K562 (cell line): Measurements from ENCODE around the gene ESR2. TPM values are rescaled to one million over a fixed set of nuclear protein-coding genes. Genes with fewer than 3 reads are reported as not detected.

Experiments
- ATAC-seq: fragments of 200-7000 bp; cut with Tn5 transposase; 3 replicates; pipeline ENCODE4 v1.9.1; 2020; ENCODE audit warnings: moderate library complexity
- BruUV-seq: library from RNA; stranded (reverse); fragments of 400-500 nt; replicated peaks from 2 replicates; lab custom pipeline; 2021; lab: Mats Ljungman, UMichigan
- CTCF ChIA-PET: fragments of 300-600 bp; formaldehyde crosslinking; extraction: SDS; loops from one replicate; lab custom pipeline; 2021; ENCODE audit warnings: low intra/inter-chr PET ratio; lab: Yijun Ruan, JAX
- POLR2A ChIA-PET: fragments of 300-600, 350-650 bp; sonication (Branson Sonifier 250); formaldehyde crosslinking; extraction: SDS; loops from one replicate; lab custom pipeline; 2021; ENCODE audit warnings: antibody characterized with exemption, inconsistent platforms; lab: Yijun Ruan, JAX
- DNase-seq, 4 experiments: peaks; one replicate each; pipeline versions ENCODE4 v3.0.0 to v3.0.0-alpha.2; 2011 to 2018; ENCODE audit warnings: low spot score in 3 of 4, mixed read lengths in 3 of 4; ENCODE audit errors: extremely low read depth in 1 of 4
- FAIRE-seq: peaks from 2 replicates; lab custom pipeline; 2011; peaks lifted over from hg19 to GRCh38; lab: Jason Lieb, UNC
- H2AFZ ChIP-seq: 2 replicates; pipeline ENCODE4 v1.6.0; 2011; ENCODE audit warnings: low read depth, low read length, control low read depth, inconsistent platforms
- H3K27ac ChIP-seq: fragments of 200-600 bp; 3 replicates; pipeline ENCODE4 v1.8.0; 2011; ENCODE audit warnings: low read depth, mild to moderate bottlenecking, control low read depth, inconsistent platforms, low read length, moderate library complexity, mixed read lengths; ENCODE audit errors: extremely low read depth
- H3K27me3 ChIP-seq, 2 experiments: fragments of 300-600 bp in 1 of 2; 2 replicates in 1 of 2; 3 replicates in 1 of 2; pipeline versions ENCODE4 v1.6.0 to v1.8.0; 2011; ENCODE audit warnings: inconsistent platforms in 2 of 2, low read length in 2 of 2, mild to moderate bottlenecking in 1 of 2, mixed read lengths in 1 of 2, moderate library complexity in 1 of 2; ENCODE audit not compliant: control insufficient read depth in 2 of 2, insufficient read depth in 2 of 2
- H3K36me3 ChIP-seq: fragments of 300-600 bp; 3 replicates; pipeline ENCODE4 v1.8.0; 2011; ENCODE audit warnings: mild to moderate bottlenecking, low read length, inconsistent platforms; ENCODE audit not compliant: control insufficient read depth, insufficient read depth
- H3K4me1 ChIP-seq, 2 experiments: fragments of 200-600 bp in 1 of 2; replicated peaks in 1 of 2; 2 replicates in 1 of 2; 3 replicates in 1 of 2; pipeline versions ENCODE4 v1.5.1 to v1.8.0; 2011; ENCODE audit warnings: inconsistent platforms in 2 of 2, low read length in 2 of 2, mild to moderate bottlenecking in 1 of 2, mixed read lengths in 1 of 2, moderate library complexity in 1 of 2; ENCODE audit not compliant: control insufficient read depth in 2 of 2, insufficient read depth in 2 of 2
- H3K4me2 ChIP-seq: 2 replicates; pipeline ENCODE4 v1.6.1; 2011; ENCODE audit warnings: low read length, control low read depth, inconsistent platforms, mixed read lengths; ENCODE audit not compliant: insufficient read depth
- H3K4me3 ChIP-seq: fragments of 200-600 bp; sonication (generic), shearing (Covaris generic); 2 replicates; pipeline ENCODE4 v1.5.1; 2016; ENCODE audit warnings: control low read depth, inconsistent platforms
- H3K79me2 ChIP-seq: fragments of 200-600 bp; 3 replicates; pipeline ENCODE4 v1.8.0; 2011; ENCODE audit warnings: low read length, inconsistent platforms; ENCODE audit not compliant: control insufficient read depth, insufficient read depth
- H3K9ac ChIP-seq, 2 experiments: 2 replicates each; pipeline versions ENCODE4 v1.6.0 to v1.6.1; 2011; ENCODE audit warnings: low read depth in 2 of 2, low read length in 2 of 2, control low read depth in 1 of 2, inconsistent platforms in 1 of 2, mild to moderate bottlenecking in 1 of 2, mixed read lengths in 1 of 2; ENCODE audit not compliant: insufficient read depth in 1 of 2
- H3K9me1 ChIP-seq: one replicate; pipeline ENCODE4 v1.6.0; 2011; ENCODE audit warnings: inconsistent platforms, mild to moderate bottlenecking, low read length, moderate library complexity; ENCODE audit not compliant: control insufficient read depth, insufficient read depth
- H3K9me3 ChIP-seq: replicated peaks from 2 replicates; pipeline ENCODE4 v1.5.1; 2011; ENCODE audit warnings: low read depth, low read length, inconsistent platforms; ENCODE audit not compliant: control insufficient read depth, insufficient read depth
- H4K20me1 ChIP-seq: replicated peaks from 2 replicates; pipeline ENCODE4 v1.6.1; 2011; ENCODE audit warnings: low read length, inconsistent platforms, mixed read lengths; ENCODE audit not compliant: control insufficient read depth, insufficient read depth
- ADNP ChIP-seq: fragments of 200-800 bp; sonication (Bioruptor generic); IDR thresholded peaks from 2 replicates; pipeline ENCODE4 v1.6.1; 2016; ENCODE audit warnings: missing genetic modification characterization, missing compliant biosample characterization
- ARID4B ChIP-seq: sonication (generic); formaldehyde crosslinking; IDR thresholded peaks from 2 replicates; pipeline ENCODE4 v1.8.0; 2022; ENCODE audit warnings: mild to moderate bottlenecking, missing genetic modification reagents
- ATF3 ChIP-seq, 2 experiments: fragments of 450-650 bp in 1 of 2; sonication (generic) in 1 of 2; formaldehyde crosslinking in 1 of 2; IDR thresholded peaks in 1 of 2; conservative IDR thresholded peaks in 1 of 2; 2 replicates each; pipeline versions ENCODE4 v1.6.1 to v1.8.1; 2016 to 2023; ENCODE audit warnings: mild to moderate bottlenecking in 2 of 2, moderate library complexity in 2 of 2, inconsistent platforms in 1 of 2, missing genetic modification reagents in 1 of 2
- BCOR ChIP-seq: fragments of 450-650 bp; IDR thresholded peaks from 2 replicates; pipeline ENCODE4 v1.6.1; 2016
- CBX3 ChIP-seq, 2 experiments: IDR thresholded peaks; 1 replicate in 1 of 2; 2 replicates in 1 of 2; pipeline ENCODE4 v1.6.1; 2012; ENCODE audit warnings: inconsistent platforms in 2 of 2, low read length in 2 of 2, borderline replicate concordance in 1 of 2, control low read depth in 1 of 2
- ESRRA ChIP-seq: fragments of 450-650 bp; IDR thresholded peaks from 2 replicates; pipeline ENCODE4 v1.6.1; 2014; ENCODE audit warnings: low read depth, mild to moderate bottlenecking, moderate library complexity, borderline replicate concordance
- KDM1A ChIP-seq, 2 experiments: fragments of 450-650 bp; IDR thresholded peaks; 2 replicates each; pipeline ENCODE4 v1.6.1; 2016; ENCODE audit warnings: mild to moderate bottlenecking in 2 of 2
- MAFG ChIP-seq: fragments of 450-650 bp; conservative IDR thresholded peaks from 2 replicates; pipeline ENCODE4 v1.6.1; 2016; ENCODE audit warnings: missing genetic modification characterization, missing compliant biosample characterization
- NFIC ChIP-seq: fragments of 450-650 bp; IDR thresholded peaks from 2 replicates; pipeline ENCODE4 v1.6.1; 2017; ENCODE audit warnings: mild to moderate bottlenecking, inconsistent platforms
- RBM25 ChIP-seq: fragments of 200-400 bp; formaldehyde crosslinking; IDR thresholded peaks from 2 replicates; pipeline ENCODE4 v1.6.1; 2018; ENCODE audit warnings: low read length, low read depth, moderate library complexity; ENCODE audit not compliant: severe bottlenecking
- RBM39 ChIP-seq: fragments of 200-400 bp; formaldehyde crosslinking; optimal IDR thresholded peaks from 2 replicates; pipeline ENCODE3; 2018; ENCODE audit warnings: low read depth, low read length
- RCOR1 ChIP-seq, 2 experiments: IDR thresholded peaks; 2 replicates each; pipeline ENCODE4 v1.6.1; 2012; ENCODE audit warnings: low read depth in 2 of 2, low read length in 2 of 2, borderline replicate concordance in 1 of 2, improper control_type of control experiment in 1 of 2
- RFX5 ChIP-seq: IDR thresholded peaks from 2 replicates; pipeline ENCODE4 v1.6.1; 2011; ENCODE audit warnings: low read depth, mild to moderate bottlenecking, improper control_type of control experiment, low read length
- SMARCA5 ChIP-seq: fragments of 450-650 bp; IDR thresholded peaks from 2 replicates; pipeline ENCODE4 v1.6.1; 2016
- ZNF764 ChIP-seq: fragments of 250-450 bp; sonication (Bioruptor Pico); IDR thresholded peaks from 2 replicates; pipeline ENCODE4 v1.4.0; 2020; ENCODE audit warnings: low read depth, mild to moderate bottlenecking, moderate library complexity
- WGBS: fragments of 100-300 bp; shearing (Covaris generic); methylation state at CpG from one replicate; pipeline ENCODE4 v1.1.6; 2016; ENCODE audit warnings: low coverage, mixed read lengths; ENCODE audit not compliant: insufficient coverage; ENCODE audit errors: missing lambda C conversion rate; 5-methylcytosine and 5-hydroxymethylcytosine counted together
- in situ Hi-C: fragments of 300-500 bp; cut with MboI; formaldehyde crosslinking; loops from 4 replicates; pipeline ENCODE4 v1.15.0; 2018; ENCODE audit warnings: inconsistent platforms, mixed read lengths
- intact Hi-C: fragments of 100-400 bp; cut with micrococcal nuclease; formaldehyde crosslinking; loops from 2 replicates; pipeline ENCODE4 v1.14.2; 2022
- polyA plus RNA-seq, 8 experiments: library from polyadenylated mRNA; depleted of rRNA in 4 of 8; stranded (reverse) in 5 of 8; unstranded in 3 of 8; fragments of >200 nt; fragmentation: Nextera tagmentation in 2 of 8; fragmentation: Illumina TruSeq in 1 of 8; extraction: Ambion mirVana in 2 of 8; extraction: Trizol in 1 of 8; gene quantifications; 2 replicates each; pipeline versions ENCODE4 v1.2.1 to v1.2.3, GENCODE V29; 2011 to 2014; ENCODE audit warnings: inconsistent platforms in 1 of 8, missing spikeins in 1 of 8
- total RNA-seq, 7 experiments: library from RNA; depleted of rRNA in 6 of 7; stranded (reverse); fragments of >200 nt in 6 of 7; fragmentation: Illumina TruSeq in 2 of 7; extraction: Trizol in 2 of 7; gene quantifications; 2 replicates each; pipeline versions ENCODE4 v1.2.1 to v1.2.3, GENCODE V29; 2011 to 2021; ENCODE audit warnings: low replicate concordance in 1 of 7

Gene ESR2
- total and polyA plus RNA-seq, 9 of the 15 experiments (the other 6 are each of a cell fraction or from before 2014, with no cell fraction given) = 0.07 to 3.8 (median 2.0) TPM

- Histone ChIP-seq H3K9ac (no peak overlapping the region), H2AFZ (no peak overlapping the region), H3K27me3 (no peaks in the 10 kb centered on the region), H3K79me2 (no peaks in the 10 kb centered on the region), H3K9me1 (no peaks in the 10 kb centered on the region), H4K20me1 (no peaks in the 10 kb centered on the region), H3K9me3 (no peaks in the 10 kb centered on the region)
- ATAC-seq = no peak
- intact Hi-C loops = no loop called here
- DNase-seq = no peak
- CTCF ChIA-PET = interaction anchor here (0.5 kb wide), 1 partner anchor 31 kb away, joined by 4 read pairs; no protein-coding TSS in a partner anchor
- 0 out of 2 replicates have a peak, but pooled peaks have one; percentile 5 for TF ChIP-seq MAFG (tag)
- TF ChIP-seq ARID4B = no peak
- peak; percentile 93 for TF ChIP-seq BCOR
- TF ChIP-seq ADNP (tag) = peak; percentile 85
- 0 out of 3 replicates have a peak, but pooled peaks of 1 of the 2 experiments have one; percentile 21 for TF ChIP-seq CBX3 (IDR thresholded peaks at IDR 0.05; ENCODE audit: borderline replicate concordance in 1 of 2, low read length in 2 of 2)
- peak; percentile 40; the same call in 1 of the 2 replicates for TF ChIP-seq NFIC
- no peak for TF ChIP-seq RBM39
- peak; percentile 96 for TF ChIP-seq RBM25
- TF ChIP-seq ESRRA = peak; percentile 52; the same call in 1 of the 2 replicates
- TF ChIP-seq RFX5 = no peak
- TF ChIP-seq ATF3 (IDR thresholded peaks at IDR 0.05) = peak; percentile 53
- no peak for TF ChIP-seq ATF3 (CRISPR knock-in tag; conservative IDR thresholded peaks at IDR 0.05)
- peak; percentile 55; the same call in 1 of the 2 replicates for TF ChIP-seq SMARCA5
- TF ChIP-seq ZNF764 = no peak
- peak in 1 of 2 experiments; percentile 44; a peak in 1 of 4 replicates for TF ChIP-seq RCOR1 (IDR thresholded peaks at IDR 0.05; ENCODE audit: borderline replicate concordance in 1 of 2, low read depth in 2 of 2, low read length in 2 of 2)
- TF ChIP-seq KDM1A (IDR thresholded peaks at IDR 0.05) = 0 out of 4 replicates have a peak, but pooled peaks of 1 of the 2 experiments have one; percentile 24
- TF ChIP-seq, all 486 proteins: peak for 11
- Histone ChIP-seq H3K4me2 (no peak overlapping the region), H3K36me3 (no peaks in the 10 kb centered on the region), H3K4me1 (peaks cover 1 to 22% of the 10 kb centered on the region in 2 experiments; a peak in 3 of 5 replicates), H3K4me3 (no peak overlapping the region), H3K27ac (no peak overlapping the region)
- BruUV-seq = no TSS peak
- FAIRE-seq = no peak
- POLR2A ChIA-PET = no interaction called here
- in situ Hi-C loops = no loop called here
- WGBS = 22% methylated on average over 2 of the region's 2 CpGs
These were observed 102.4 kb downstream of the ESR2 start for GRCh38 chr14:64191756-64192155.
